NCI-H2107 treated with DMSO at 0.1 percent for 48 hours (cell line): ENCODE measurements around the gene SLC10A4.
A peak's percentile ranks its signal among the peaks of the same experiment; 100 is the strongest.

Experiments
- DNase-seq: peaks from one replicate; lab custom pipeline; 2025; ENCODE audit not compliant: unreplicated experiment; lab: John Stamatoyannopoulos, UW

Gene SLC10A4

GRCh38 chr4:48489683-48490011 is 6.5 kb downstream of the SLC10A4 start:
- no peak for DNase-seq

GRCh38 chr4:48490012-48490679 is 7.0 kb downstream of the SLC10A4 start, which contains the start of gene ZAR1:
Gene ZAR1 (plus strand): TSS chr4:48490252. CDS start chr4:48490292, 40 bp downstream.
- DNase-seq: no peak

- DNase-seq: no peak
These were observed 7.8 kb downstream of the SLC10A4 start for GRCh38 chr4:48490680-48491513.

- DNase-seq: no peak
These were observed 8.5 kb downstream of the SLC10A4 start for GRCh38 chr4:48491514-48492176.

GRCh38 chr4:48493452-48494100 is 10.4 kb downstream of the SLC10A4 start:
- DNase-seq: peak; percentile 80

- no peak for DNase-seq
These were observed 12.8 kb downstream of the SLC10A4 start for GRCh38 chr4:48495941-48496340.

- DNase-seq: no peak
These were observed 15.8 kb downstream of the SLC10A4 start for GRCh38 chr4:48498895-48499294.

- DNase-seq: no peak
These were observed 16.5 kb downstream of the SLC10A4 start for GRCh38 chr4:48499551-48500066.

GRCh38 chr4:48503233-48504025 is 20.3 kb downstream of the SLC10A4 start:
- DNase-seq: no peak

GRCh38 chr4:48504026-48504330 is 20.8 kb downstream of the SLC10A4 start:
- DNase-seq: no peak

- DNase-seq: no peak
These were observed 21.2 kb downstream of the SLC10A4 start for GRCh38 chr4:48504352-48504751.

- no peak for DNase-seq
These were observed 23.6 kb downstream of the SLC10A4 start for GRCh38 chr4:48506716-48507115.

- peak; percentile 58 for DNase-seq
These were observed 26.4 kb downstream of the SLC10A4 start for GRCh38 chr4:48509543-48509942.

- no peak for DNase-seq
These were observed 35.0 kb downstream of the SLC10A4 start for GRCh38 chr4:48518143-48518542.

- DNase-seq: no peak
These were observed 43.3 kb downstream of the SLC10A4 start for GRCh38 chr4:48526406-48526805.

GRCh38 chr4:48538358-48538757 is 55.2 kb downstream of the SLC10A4 start:
- no peak for DNase-seq
